CD14-positive monocyte (primary cell): ENCODE data around the gene EPS8L1. TPM values are rescaled to one million over a fixed set of nuclear protein-coding genes. Genes with fewer than 3 reads are reported as not detected.

Experiments
- DNase-seq, 3 donors: peaks; one replicate each; pipeline ENCODE4 v3.0.0-alpha.2; 2011 to 2022
- H2AFZ ChIP-seq: 2 replicates; pipeline ENCODE4 v1.6.0; 2012; ENCODE audit warnings: mild to moderate bottlenecking, low read depth, low read length, inconsistent platforms; ENCODE audit not compliant: insufficient read depth, poor library complexity, severe bottlenecking
- H3K27ac ChIP-seq, 2 donors: 1 replicate in 1 of 2; 2 replicates in 1 of 2; pipeline ENCODE4 v1.5.1; 2012 to 2013; ENCODE audit warnings: low read length in 2 of 2, control low read depth in 1 of 2, inconsistent platforms in 1 of 2, low read depth in 1 of 2, mild to moderate bottlenecking in 1 of 2
- H3K27me3 ChIP-seq, 2 donors: one replicate each; pipeline versions ENCODE4 v1.6.0 to v1.6.1; 2011 to 2013; ENCODE audit warnings: low read length in 2 of 2; ENCODE audit not compliant: control insufficient read depth in 2 of 2, insufficient read depth in 2 of 2
- H3K36me3 ChIP-seq, 2 donors: replicated peaks in 1 of 2; 1 replicate in 1 of 2; 2 replicates in 1 of 2; pipeline versions ENCODE4 v1.5.1 to v1.6.1; 2012 to 2013; ENCODE audit warnings: low read length in 2 of 2, control low read depth in 1 of 2, inconsistent platforms in 1 of 2, mild to moderate bottlenecking in 1 of 2; ENCODE audit not compliant: insufficient read depth in 2 of 2, control insufficient read depth in 1 of 2
- H3K4me1 ChIP-seq, 2 donors: 1 replicate in 1 of 2; 2 replicates in 1 of 2; pipeline versions ENCODE4 v1.5.1 to v1.6.1; 2012 to 2013; ENCODE audit warnings: low read length in 2 of 2, control low read depth in 1 of 2, inconsistent platforms in 1 of 2, mild to moderate bottlenecking in 1 of 2, moderate library complexity in 1 of 2; ENCODE audit not compliant: insufficient read depth in 2 of 2, control insufficient read depth in 1 of 2
- H3K4me2 ChIP-seq: replicated peaks from 2 replicates; pipeline ENCODE3; 2012; ENCODE audit warnings: low read length, moderate library complexity, mild to moderate bottlenecking; ENCODE audit not compliant: poor library complexity, severe bottlenecking; ENCODE audit errors: extremely low read depth
- H3K4me3 ChIP-seq, 3 experiments: fragments of 200-600 bp in 1 of 3; sonication (generic) in 1 of 3; replicated peaks in 1 of 3; 1 replicate in 2 of 3; 2 replicates in 1 of 3; pipeline ENCODE4 v1.5.1; 2011 to 2013; ENCODE audit warnings: low read length in 3 of 3, mild to moderate bottlenecking in 3 of 3, control low read depth in 2 of 3, low read depth in 2 of 3, inconsistent platforms in 1 of 3, moderate library complexity in 1 of 3
- H3K79me2 ChIP-seq: 2 replicates; pipeline ENCODE4 v1.6.0; 2012; ENCODE audit warnings: mild to moderate bottlenecking, control low read depth, inconsistent platforms, low read length, moderate library complexity; ENCODE audit not compliant: insufficient read depth
- H3K9ac ChIP-seq: 2 replicates; pipeline ENCODE4 v1.6.0; 2017; ENCODE audit warnings: low read length, mild to moderate bottlenecking; ENCODE audit not compliant: insufficient read depth, poor library complexity, severe bottlenecking
- H3K9me3 ChIP-seq, 2 donors: replicated peaks in 1 of 2; 1 replicate in 1 of 2; 2 replicates in 1 of 2; pipeline versions ENCODE4 v1.5.1 to v1.6.1; 2012 to 2013; ENCODE audit warnings: low read length in 2 of 2, control low read depth in 1 of 2; ENCODE audit not compliant: control insufficient read depth in 1 of 2, insufficient read depth in 1 of 2
- H4K20me1 ChIP-seq: 2 replicates; pipeline ENCODE4 v1.6.0; 2012; ENCODE audit warnings: mild to moderate bottlenecking, low read length, control low read depth, moderate library complexity; ENCODE audit not compliant: insufficient read depth
- H3K27ac Mint-ChIP-seq, 7 donors: one replicate each; pipeline ENCODE4 v1.8.0; 2020; ENCODE audit warnings: mild to moderate bottlenecking in 7 of 7, mixed read lengths in 7 of 7, moderate library complexity in 6 of 7, inconsistent platforms in 2 of 7
- H3K27me3 Mint-ChIP-seq, 3 donors: one replicate each; pipeline ENCODE4 v1.8.0; 2021 to 2022; ENCODE audit warnings: low read depth in 3 of 3, mild to moderate bottlenecking in 3 of 3, mixed read lengths in 3 of 3, moderate library complexity in 3 of 3, inconsistent platforms in 1 of 3
- H3K36me3 Mint-ChIP-seq, 2 donors: one replicate each; pipeline ENCODE4 v1.8.0; 2020; ENCODE audit warnings: mixed read lengths in 2 of 2, inconsistent platforms in 1 of 2, mild to moderate bottlenecking in 1 of 2
- H3K4me1 Mint-ChIP-seq: one replicate; pipeline ENCODE4 v1.8.0; 2020; ENCODE audit warnings: mild to moderate bottlenecking, mixed read lengths
- H3K4me3 Mint-ChIP-seq, 2 donors: one replicate each; pipeline ENCODE4 v1.8.0; 2020; ENCODE audit warnings: mild to moderate bottlenecking in 2 of 2, mixed read lengths in 2 of 2, moderate library complexity in 1 of 2
- H3K9me3 Mint-ChIP-seq, 7 donors: one replicate each; pipeline ENCODE4 v1.8.0; 2020 to 2022; ENCODE audit warnings: mixed read lengths in 7 of 7, mild to moderate bottlenecking in 6 of 7, moderate library complexity in 6 of 7, inconsistent platforms in 2 of 7
- WGBS: methylation state at CpG from one replicate; pipeline ENCODE4 v1.1.5; 2013; ENCODE audit warnings: missing lambda C conversion rate; ENCODE audit not compliant: insufficient coverage; 5-methylcytosine and 5-hydroxymethylcytosine counted together
- intact Hi-C, 2 donors: fragments of 100-400 bp; cut with micrococcal nuclease; formaldehyde crosslinking; loops; one replicate each; pipeline versions ENCODE4 v1.15.0 to v1.15.1; 2023
- polyA plus RNA-seq, 3 donors: library from polyadenylated mRNA; depleted of rRNA in 1 of 3; unstranded in 2 of 3; stranded (reverse) in 1 of 3; fragments of 300-500 nt in 2 of 3; fragments of >200 nt in 1 of 3; fragmentation: Illumina TruSeq in 2 of 3; gene quantifications; 1 replicate in 2 of 3; 2 replicates in 1 of 3; pipeline ENCODE4 v1.2.3, GENCODE V29; 2012 to 2021
- TF ChIP-seq, protein P1 (sequence below): fragments of 200-600 bp; IDR thresholded peaks from one replicate; pipeline ENCODE4 v1.8.0; 2022; ENCODE audit warnings: antibody characterized with exemption, mild to moderate bottlenecking

EPS8L1 gene
- polyA plus RNA-seq, 3 donors: 1.5 to 5.0 (median 1.8) TPM

DNA sequence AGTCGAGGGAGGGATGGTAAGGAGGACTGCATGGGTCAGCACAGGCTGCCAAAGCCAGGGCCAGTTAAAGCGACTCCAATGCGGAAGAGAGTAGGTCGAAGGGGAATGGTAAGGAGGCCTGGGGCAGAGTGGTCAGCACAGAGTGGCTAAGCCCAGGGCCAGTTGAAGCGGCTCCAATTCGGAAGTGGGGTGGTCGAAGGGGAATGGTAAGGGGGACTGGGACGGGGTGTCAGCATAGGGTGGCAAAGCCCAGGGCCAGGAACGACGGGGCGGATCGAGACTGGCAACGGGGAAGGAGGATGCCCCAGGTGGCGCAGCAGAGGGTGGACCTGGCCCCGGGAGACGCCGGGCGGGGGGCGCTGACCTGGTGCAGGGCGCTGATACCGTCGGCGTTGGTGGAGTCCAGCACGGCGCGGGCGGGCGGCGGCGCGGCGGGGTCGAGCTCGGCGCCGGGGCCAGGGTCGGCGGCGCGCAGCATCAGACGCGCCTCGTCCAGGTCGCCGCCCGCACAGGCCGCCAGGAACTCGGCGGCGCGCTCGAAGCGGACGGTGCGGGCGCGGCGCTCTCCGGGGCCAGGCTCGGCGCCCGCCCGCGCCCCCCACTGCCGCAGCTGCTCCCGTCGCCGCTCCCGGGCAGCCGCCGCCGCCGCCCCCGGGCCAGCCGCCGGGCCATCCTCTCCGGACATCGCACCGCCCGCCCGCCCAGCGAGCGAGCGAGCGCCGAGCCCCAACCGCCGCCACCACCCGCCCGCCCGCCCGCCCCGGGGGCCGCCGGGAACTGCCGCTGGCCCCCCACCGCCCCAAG is 41.4 kb downstream of the EPS8L1 start, which contains the start of gene PPP1R12C:
TSS of gene PPP1R12C (minus strand) at position 779 of the 804 bp plus-strand sequence. CDS start at position 685, 94 bp downstream.
- peak within 1 kb of the TSS; percentile 98 for H3K4me2 ChIP-seq
- Mint-ChIP-seq H3K4me1 (peaks cover 43% of the 10 kb centered on the region), H3K27ac (peak within 1 kb of the TSS; percentile 97 to 99 (median 97)), H3K27me3 (peaks cover 6 to 18% (median 14%) of the 10 kb centered on the region in 3 donors), H3K4me3 (peak within 1 kb of the TSS; percentile 95 to 100), H3K36me3 (peaks cover 1 to 23% of the 10 kb centered on the region in 2 donors), H3K9me3 (no peaks in the 10 kb centered on the region)
- H3K4me3 ChIP-seq: peak within 1 kb of the TSS; percentile 81 to 94 (median 90)
- H3K4me1 ChIP-seq: peaks cover 25 to 44% of the 10 kb centered on the region in 2 donors
- intact Hi-C loops: loop anchor here in 1 of 2 donors (10.0 kb wide), 1 partner anchor 138 kb away; the partner anchor contains the start of gene PPP6R1
- TF ChIP-seq, protein P1, sequence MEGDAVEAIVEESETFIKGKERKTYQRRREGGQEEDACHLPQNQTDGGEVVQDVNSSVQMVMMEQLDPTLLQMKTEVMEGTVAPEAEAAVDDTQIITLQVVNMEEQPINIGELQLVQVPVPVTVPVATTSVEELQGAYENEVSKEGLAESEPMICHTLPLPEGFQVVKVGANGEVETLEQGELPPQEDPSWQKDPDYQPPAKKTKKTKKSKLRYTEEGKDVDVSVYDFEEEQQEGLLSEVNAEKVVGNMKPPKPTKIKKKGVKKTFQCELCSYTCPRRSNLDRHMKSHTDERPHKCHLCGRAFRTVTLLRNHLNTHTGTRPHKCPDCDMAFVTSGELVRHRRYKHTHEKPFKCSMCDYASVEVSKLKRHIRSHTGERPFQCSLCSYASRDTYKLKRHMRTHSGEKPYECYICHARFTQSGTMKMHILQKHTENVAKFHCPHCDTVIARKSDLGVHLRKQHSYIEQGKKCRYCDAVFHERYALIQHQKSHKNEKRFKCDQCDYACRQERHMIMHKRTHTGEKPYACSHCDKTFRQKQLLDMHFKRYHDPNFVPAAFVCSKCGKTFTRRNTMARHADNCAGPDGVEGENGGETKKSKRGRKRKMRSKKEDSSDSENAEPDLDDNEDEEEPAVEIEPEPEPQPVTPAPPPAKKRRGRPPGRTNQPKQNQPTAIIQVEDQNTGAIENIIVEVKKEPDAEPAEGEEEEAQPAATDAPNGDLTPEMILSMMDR: no peak
- peaks cover 16% of the 10 kb centered on the region in 2 donors for H3K36me3 ChIP-seq
- no peaks in the 10 kb centered on the region for H3K9me3 ChIP-seq
- H4K20me1 ChIP-seq: peaks cover 50% of the 10 kb centered on the region
- H3K79me2 ChIP-seq: peaks cover 50% of the 10 kb centered on the region
- H3K9ac ChIP-seq: peak within 1 kb of the TSS; percentile 74
- peak within 1 kb of the TSS; percentile 80 to 84 for H3K27ac ChIP-seq
- DNase-seq: peak in 2 of 3 donors; percentile 30 to 51
- under 1% methylated on average over 91 of the region's 97 CpGs for WGBS
- peak within 1 kb of the TSS; percentile 84 for H2AFZ ChIP-seq
- peaks cover 0 to 3% of the 10 kb centered on the region in 2 donors for H3K27me3 ChIP-seq

DNA sequence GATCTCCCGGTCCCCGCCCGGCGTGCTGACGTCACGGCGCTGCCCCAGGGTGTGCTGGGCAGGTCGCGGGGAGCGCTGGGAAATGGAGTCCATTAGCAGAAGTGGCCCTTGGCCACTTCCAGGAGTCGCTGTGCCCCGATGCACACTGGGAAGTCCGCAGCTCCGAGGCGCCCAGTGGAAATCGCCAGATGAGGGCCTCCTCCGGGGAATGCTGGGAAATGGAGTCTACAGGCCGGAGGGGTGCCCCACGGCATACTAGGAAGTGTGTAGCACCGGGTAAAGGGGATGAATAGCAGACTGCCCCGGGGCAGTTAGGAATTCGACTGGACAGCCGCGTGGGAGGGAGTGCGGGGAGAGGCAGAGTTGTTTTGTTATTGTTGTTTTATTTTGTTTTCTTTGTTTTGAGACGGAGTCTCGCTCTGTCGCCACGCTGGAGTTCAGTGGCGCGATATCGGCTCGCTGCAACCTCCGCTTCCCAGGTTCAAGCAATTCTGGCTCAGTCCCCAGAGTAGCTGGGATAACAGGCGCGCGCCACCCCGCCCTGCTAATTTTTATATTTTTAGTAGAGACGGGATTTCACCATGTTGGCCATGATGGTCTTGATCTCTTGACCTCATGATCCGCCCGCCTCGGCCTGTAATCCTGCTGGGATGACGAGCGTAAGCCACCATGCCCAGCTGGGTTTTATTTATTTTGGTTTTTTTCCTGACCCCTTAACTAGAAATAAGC is 42.2 kb downstream of the EPS8L1 start:
- Mint-ChIP-seq H3K4me3 (peak overlapping the region; percentile 89 to 94), H3K27me3 (peaks cover 6 to 19% (median 14%) of the 10 kb centered on the region in 3 donors), H3K36me3 (peaks cover 1 to 16% of the 10 kb centered on the region in 2 donors), H3K9me3 (no peaks in the 10 kb centered on the region), H3K27ac (peak overlapping the region; percentile 82 to 93 (median 85)), H3K4me1 (peaks cover 45% of the 10 kb centered on the region)
- Histone ChIP-seq H3K27ac (peak overlapping the region; percentile 29 to 70), H3K4me1 (peaks cover 25 to 52% of the 10 kb centered on the region in 2 donors), H3K36me3 (peaks cover 9% of the 10 kb centered on the region in 2 donors), H4K20me1 (peaks cover 43% of the 10 kb centered on the region), H3K79me2 (peaks cover 42% of the 10 kb centered on the region), H3K4me3 (peak overlapping the region; percentile 56 to 94 (median 75)), H3K9me3 (no peaks in the 10 kb centered on the region), H2AFZ (peak overlapping the region; percentile 84), H3K9ac (peak overlapping the region; percentile 65), H3K4me2 (peak overlapping the region; percentile 88), H3K27me3 (peaks cover 0 to 3% of the 10 kb centered on the region in 2 donors)
- peak; percentile 97 to 98 (median 97) for DNase-seq
- WGBS: under 1% methylated on average over 39 of the region's 44 CpGs
- TF ChIP-seq, protein P1: no peak
- intact Hi-C loops: loop anchor here in 1 of 2 donors (10.0 kb wide), 1 partner anchor 137 kb away; the partner anchor contains the start of gene PPP6R1
